ENCODE measurements around the gene PRDX2.

- no peak for TF ChIP-seq CTCF (IDR thresholded peaks at IDR 0.05)
- peak; percentile 45 to 96 for TF ChIP-seq POLR2A (IDR thresholded peaks at IDR 0.05)
These were observed 8.1 kb downstream of the PRDX2 start for GRCh38 chr19:12793290-12794195.

Measured in thyroid gland (tissue), 4 donors.